LNCAP (cell line): ENCODE results near the gene CREBZF.

Experiments
- TF ChIP-seq, protein P1 (sequence below): fragments of 450-650 bp; IDR thresholded peaks from 2 replicates; pipeline ENCODE4 v1.5.1; 2017; ENCODE audit warnings: mild to moderate bottlenecking

The CREBZF gene, protein sequence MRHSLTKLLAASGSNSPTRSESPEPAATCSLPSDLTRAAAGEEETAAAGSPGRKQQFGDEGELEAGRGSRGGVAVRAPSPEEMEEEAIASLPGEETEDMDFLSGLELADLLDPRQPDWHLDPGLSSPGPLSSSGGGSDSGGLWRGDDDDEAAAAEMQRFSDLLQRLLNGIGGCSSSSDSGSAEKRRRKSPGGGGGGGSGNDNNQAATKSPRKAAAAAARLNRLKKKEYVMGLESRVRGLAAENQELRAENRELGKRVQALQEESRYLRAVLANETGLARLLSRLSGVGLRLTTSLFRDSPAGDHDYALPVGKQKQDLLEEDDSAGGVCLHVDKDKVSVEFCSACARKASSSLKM

DNA sequence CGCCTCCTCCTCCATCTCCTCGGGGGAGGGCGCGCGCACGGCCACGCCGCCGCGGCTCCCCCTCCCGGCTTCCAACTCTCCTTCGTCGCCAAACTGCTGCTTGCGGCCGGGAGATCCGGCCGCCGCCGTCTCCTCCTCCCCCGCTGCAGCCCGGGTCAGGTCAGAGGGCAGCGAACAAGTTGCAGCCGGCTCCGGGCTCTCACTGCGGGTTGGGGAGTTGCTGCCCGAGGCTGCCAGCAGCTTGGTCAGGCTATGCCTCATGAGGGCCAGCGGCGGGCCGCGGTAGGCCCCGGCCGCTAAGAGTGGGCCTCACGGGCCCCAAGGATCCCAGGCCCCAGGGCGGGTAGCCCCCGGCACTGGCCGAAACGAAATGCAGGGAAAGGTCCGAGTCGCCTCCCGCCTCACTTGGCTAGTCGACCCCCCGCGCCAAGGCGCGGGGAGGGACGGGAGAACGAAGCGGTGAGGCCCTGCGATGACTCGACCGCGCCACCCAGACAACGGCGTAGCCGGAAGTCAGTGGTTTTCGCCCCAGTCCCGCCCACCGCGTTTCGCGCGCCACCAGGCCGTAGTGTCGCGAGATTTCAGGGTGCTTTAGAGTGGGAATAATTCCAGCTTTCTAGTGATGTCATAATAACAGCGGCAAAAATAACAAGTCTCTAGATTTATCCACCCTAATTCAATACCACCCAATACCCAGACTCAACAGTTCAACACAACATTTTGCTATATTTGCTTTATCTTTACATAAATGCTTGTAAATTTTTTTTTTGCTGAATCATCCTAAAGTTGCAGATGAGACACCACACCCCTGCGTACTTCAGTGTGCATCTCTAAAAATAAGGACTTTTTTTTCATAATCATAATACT, at the start of gene CREBZF:
Gene CREBZF (minus strand): TSS at position 515 of the 867 bp plus-strand sequence. CDS start 254 bp downstream, at position 261.
- TF ChIP-seq, protein P1, sequence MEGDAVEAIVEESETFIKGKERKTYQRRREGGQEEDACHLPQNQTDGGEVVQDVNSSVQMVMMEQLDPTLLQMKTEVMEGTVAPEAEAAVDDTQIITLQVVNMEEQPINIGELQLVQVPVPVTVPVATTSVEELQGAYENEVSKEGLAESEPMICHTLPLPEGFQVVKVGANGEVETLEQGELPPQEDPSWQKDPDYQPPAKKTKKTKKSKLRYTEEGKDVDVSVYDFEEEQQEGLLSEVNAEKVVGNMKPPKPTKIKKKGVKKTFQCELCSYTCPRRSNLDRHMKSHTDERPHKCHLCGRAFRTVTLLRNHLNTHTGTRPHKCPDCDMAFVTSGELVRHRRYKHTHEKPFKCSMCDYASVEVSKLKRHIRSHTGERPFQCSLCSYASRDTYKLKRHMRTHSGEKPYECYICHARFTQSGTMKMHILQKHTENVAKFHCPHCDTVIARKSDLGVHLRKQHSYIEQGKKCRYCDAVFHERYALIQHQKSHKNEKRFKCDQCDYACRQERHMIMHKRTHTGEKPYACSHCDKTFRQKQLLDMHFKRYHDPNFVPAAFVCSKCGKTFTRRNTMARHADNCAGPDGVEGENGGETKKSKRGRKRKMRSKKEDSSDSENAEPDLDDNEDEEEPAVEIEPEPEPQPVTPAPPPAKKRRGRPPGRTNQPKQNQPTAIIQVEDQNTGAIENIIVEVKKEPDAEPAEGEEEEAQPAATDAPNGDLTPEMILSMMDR: no peak

DNA sequence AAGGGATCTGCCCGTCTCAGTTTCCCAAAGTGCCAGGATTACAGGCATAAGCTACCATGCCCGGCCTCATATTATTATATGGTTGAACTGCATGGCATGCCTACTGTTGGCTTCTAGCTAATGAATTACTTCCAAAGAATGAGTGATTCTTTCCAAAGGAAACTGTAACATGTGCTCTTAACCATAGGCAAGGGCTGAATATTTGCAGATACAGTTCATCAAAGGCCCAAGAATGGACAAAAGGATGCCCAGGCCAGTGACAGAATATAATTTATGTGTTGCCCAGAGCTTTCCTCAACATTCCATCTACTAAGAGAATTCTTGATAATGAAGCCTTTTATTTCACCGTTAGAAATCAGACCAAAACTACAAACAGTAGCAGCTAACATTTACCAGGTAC, 48.0 kb upstream of the CREBZF start:
- TF ChIP-seq, protein P1: no peak

DNA sequence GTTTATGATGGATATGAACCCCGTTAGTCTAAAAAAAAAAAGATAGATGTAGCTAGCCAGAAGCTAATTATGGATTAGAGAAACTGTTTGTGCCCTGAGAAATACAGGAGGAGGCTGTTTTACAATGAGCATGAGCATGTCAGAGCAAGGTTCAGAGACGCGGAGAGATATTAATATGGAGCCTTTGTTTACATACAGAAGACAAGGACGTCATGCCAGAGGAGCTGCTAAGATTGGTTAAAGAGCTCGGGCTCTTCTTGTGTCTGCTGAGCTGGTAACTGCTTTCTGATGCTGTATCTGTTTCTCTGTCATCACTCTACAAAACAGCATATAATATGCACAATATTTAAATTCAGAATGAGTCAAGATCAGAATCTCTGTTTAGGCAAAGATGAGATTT, 46.0 kb upstream of the CREBZF start:
- TF ChIP-seq, protein P1: no peak

DNA sequence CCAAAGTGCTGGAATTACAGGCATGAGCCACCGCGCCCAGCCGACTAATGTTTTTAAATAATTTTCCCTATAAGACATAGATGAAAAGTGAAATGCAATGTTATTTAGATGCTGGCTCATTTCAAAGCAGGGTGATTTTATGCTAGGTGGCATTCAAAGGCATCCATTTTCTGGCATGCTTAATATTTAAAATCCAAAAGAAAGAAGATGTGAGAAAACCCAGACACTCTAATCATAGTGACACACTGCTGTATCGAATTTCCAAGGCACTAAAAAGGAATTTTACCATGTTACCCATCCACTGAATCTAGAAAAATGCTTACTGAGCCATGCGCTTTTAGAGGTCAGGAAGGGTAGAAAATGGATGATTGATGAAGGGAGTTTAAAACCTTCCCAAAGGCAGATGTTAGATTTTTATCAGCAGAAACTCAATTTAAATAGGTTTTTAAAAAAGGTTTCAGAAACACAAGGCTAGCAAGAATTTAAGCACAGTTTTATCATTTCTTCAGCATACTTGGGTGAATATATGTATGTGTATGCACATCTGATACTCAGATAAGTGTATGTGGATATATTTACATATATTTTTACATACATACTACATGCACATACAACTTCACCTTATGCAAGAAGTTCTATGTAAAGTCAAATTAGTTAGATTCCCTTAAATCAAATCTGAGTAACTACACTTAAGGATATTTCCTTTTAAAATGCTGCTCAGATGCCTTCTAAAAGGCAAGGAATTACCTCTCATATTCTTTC, 45.2 kb upstream of the CREBZF start:
- TF ChIP-seq, protein P1: no peak

DNA sequence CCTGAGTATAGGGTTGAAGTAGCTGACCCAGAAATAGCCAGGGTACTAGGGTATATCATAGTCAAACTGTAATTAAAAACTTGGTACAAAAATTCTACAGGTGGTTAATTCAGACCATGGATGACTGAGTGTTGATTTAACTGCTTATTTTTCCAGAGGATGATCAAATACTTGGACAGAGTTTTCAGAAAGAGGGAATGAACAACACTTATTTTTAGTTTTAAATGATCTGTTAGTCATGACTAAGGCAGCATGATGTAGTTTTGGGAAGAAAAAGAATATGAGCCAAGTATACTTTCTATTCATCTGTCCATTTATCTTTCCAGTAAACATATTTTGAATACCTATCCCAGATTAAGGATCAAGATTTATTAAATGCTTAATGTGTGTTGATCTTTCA, 40.9 kb upstream of the CREBZF start:
- TF ChIP-seq, protein P1: no peak

DNA sequence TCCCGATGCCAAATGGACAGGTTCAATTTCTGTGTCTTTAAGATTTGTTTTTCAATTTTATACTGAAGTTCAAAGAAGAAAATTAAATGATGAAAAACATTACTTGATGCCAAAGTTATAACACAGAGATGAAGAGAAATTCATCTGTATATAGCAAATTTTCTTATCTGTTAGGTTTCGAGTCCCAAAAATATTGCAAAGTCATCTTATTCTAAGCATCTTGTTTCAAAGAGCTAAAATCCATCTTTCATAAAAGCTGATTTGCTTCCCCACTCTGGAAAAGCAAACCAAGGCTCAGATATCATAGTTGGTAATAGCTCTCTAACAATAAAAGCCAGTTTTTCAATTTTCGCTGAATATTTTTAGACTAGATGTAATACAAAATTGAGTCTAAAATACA, 40.0 kb upstream of the CREBZF start:
- TF ChIP-seq, protein P1: no peak
